GM18517 (cell line): ENCODE results near the gene REM2.

Source experiments
- ATAC-seq: cut with Tn5 transposase; IDR thresholded peaks from one replicate; pipeline ENCODE4 v1.9.1; 2021; ENCODE audit warnings: mild to moderate bottlenecking, moderate library complexity; ENCODE audit not compliant: unreplicated experiment

Gene REM2

DNA sequence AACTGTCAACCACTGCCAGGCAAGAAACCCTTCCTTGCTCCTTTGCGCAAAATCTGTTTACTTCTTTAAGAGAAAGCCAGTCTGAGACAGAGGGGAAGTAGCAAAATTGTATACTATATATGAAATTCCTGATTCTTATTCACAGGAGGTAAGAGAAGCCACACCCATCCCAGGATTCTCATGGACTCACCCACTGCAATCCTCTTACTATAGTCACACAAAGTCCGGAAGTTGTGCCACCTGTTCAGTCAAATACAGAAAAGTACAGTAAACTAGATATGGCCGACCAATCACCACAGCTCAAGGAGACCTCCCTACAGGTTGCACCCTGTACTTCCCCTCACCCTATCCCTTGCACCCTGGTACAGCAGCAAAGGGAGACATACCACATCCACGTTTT, 43.3 kb downstream of the REM2 start:
- ATAC-seq, result no peak

GRCh38 chr14:22928237-22929103, 45.4 kb downstream of the REM2 start:
- ATAC-seq, result no peak

GRCh38 chr14:22929104-22929960, 46.3 kb downstream of the REM2 start, which contains the start of gene PRMT5:
TSS of gene PRMT5 (minus strand) at chr14:22929376. CDS start at chr14:22929361, 15 bp downstream.
- peak; percentile 92 for ATAC-seq

- no peak for ATAC-seq
Observed at GRCh38 chr14:22929961-22930364, 46.9 kb downstream of the REM2 start.

GRCh38 chr14:22932146-22932545, 49.1 kb downstream of the REM2 start:
- ATAC-seq, result no peak

DNA sequence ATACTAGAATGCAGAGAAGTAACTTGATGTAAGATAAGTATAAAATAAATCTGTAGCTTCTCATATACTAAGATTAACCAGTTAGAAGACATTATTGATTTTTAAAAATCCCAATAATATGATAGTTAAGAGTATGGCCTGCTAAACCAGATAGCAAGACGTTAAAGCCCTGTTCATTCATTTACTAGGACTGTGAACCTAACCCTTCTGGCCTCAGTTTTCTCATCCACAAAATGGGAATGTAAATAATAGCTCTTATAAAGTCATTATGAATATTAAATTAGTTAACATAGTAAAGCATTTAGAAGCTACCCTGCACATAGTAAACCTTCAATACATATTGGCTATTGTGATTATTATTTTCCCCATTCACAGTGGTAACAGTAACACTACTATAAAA, 52.1 kb downstream of the REM2 start:
- ATAC-seq, result no peak
